LoVo (cell line): ENCODE data around the gene SNTB2.
"Not testable (repeated sequence)": the region's sequence is repeated elsewhere in the genome, so short reads cannot be mapped to it uniquely, and the experiment has no call there.

ENCODE experiments used
- DNase-seq: peaks from one replicate; pipeline ENCODE4 v3.0.0-alpha.2; 2016; ENCODE audit warnings: low spot score

SNTB2 gene

GRCh38 chr16:69186642-69187445 lies at the start of gene SNTB2:
Gene SNTB2, plus strand, starts transcription at chr16:69187164. Its CDS starts 3 bp downstream, at chr16:69187167.
- DNase-seq: peak; percentile 93

- DNase-seq: no peak
Measured at GRCh38 chr16:69138608-69139007, 48.4 kb upstream of the SNTB2 start.

GRCh38 chr16:69139464-69139863 lies 47.5 kb upstream of the SNTB2 start:
- not testable (repeated sequence) for DNase-seq

- DNase-seq: no peak
Measured at GRCh38 chr16:69141014-69141413, 46.0 kb upstream of the SNTB2 start.

GRCh38 chr16:69141936-69142335 lies 45.0 kb upstream of the SNTB2 start:
- DNase-seq: no peak

- no peak for DNase-seq
Measured at GRCh38 chr16:69143116-69143515, 43.8 kb upstream of the SNTB2 start.

- no peak for DNase-seq
Measured at GRCh38 chr16:69145658-69146057, 41.3 kb upstream of the SNTB2 start.

GRCh38 chr16:69149621-69150020 lies 37.3 kb upstream of the SNTB2 start:
- not testable (repeated sequence) for DNase-seq

- peak; percentile 49 for DNase-seq
Measured at GRCh38 chr16:69150146-69150865, 36.7 kb upstream of the SNTB2 start.

GRCh38 chr16:69157196-69157595 lies 29.8 kb upstream of the SNTB2 start:
- no peak for DNase-seq

- DNase-seq: no peak
Measured at GRCh38 chr16:69160192-69160591, 26.8 kb upstream of the SNTB2 start.

GRCh38 chr16:69165584-69165983 lies 21.4 kb upstream of the SNTB2 start:
- no peak for DNase-seq

- DNase-seq: no peak
Measured at GRCh38 chr16:69166221-69166833, 20.6 kb upstream of the SNTB2 start.

- no peak for DNase-seq
Measured at GRCh38 chr16:69166946-69167930, 19.7 kb upstream of the SNTB2 start.

GRCh38 chr16:69169051-69169450 lies 17.9 kb upstream of the SNTB2 start:
- DNase-seq: no peak

- DNase-seq: no peak
Measured at GRCh38 chr16:69169607-69170352, 17.2 kb upstream of the SNTB2 start.

GRCh38 chr16:69171325-69172084 lies 15.5 kb upstream of the SNTB2 start:
- no peak for DNase-seq

GRCh38 chr16:69176033-69176800 lies 10.7 kb upstream of the SNTB2 start:
- DNase-seq: no peak

GRCh38 chr16:69179328-69180010 lies 7.5 kb upstream of the SNTB2 start:
- no peak for DNase-seq
